CD4-positive, alpha-beta T cell treated with Interleukin-15 for 4 hours (primary cell): Measurements from ENCODE around the gene TLE2.

Experiments
- DNase-seq: peaks from one replicate; pipeline ENCODE4 v3.0.0-alpha.2; 2020; ENCODE audit warnings: low spot score

TLE2 gene

GRCh38 chr19:2949939-2950285, 79.2 kb downstream of the TLE2 start:
- DNase-seq = peak; percentile 4
